ENCODE data around the gene CHTOP.
A peak's percentile ranks its signal among the peaks of the same experiment; 100 is the strongest.

The CHTOP gene

DNA sequence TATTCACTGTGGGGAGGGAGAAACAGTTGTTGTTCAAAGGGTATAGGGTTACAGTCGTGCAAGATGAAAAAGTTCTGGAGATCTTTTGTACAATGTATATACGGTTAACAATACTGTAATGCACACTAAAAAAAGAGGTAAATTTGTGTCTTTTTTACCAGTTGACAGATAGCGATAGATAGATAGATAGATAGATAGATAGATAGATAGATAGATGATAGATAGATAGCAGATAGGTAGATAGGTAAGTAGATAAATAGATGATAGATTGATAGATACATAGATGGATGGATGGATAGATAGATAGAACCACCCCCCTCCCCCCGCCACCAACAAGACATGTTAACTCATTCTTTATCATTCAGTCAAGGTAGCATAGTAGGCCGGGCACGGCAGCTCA, 31.1 kb upstream of the CHTOP start:
- WGBS, result 92% methylated on average over 5 of the region's 6 CpGs
- H3K36me3 ChIP-seq (ENCODE audit: insufficient read depth, low read length), result no peaks in the 10 kb centered on the region
- H3K27ac ChIP-seq (ENCODE audit: low read depth, low read length), result no peak overlapping the region
- no peak overlapping the region for H3K4me3 ChIP-seq (ENCODE audit: low read length)
- H3K9me3 ChIP-seq (ENCODE audit: insufficient read depth, low read depth, low read length), result no peaks in the 10 kb centered on the region
- H3K27me3 ChIP-seq (ENCODE audit: insufficient read depth, low read length), result no peaks in the 10 kb centered on the region
- H3K4me1 ChIP-seq (ENCODE audit: insufficient read depth, low read length), result peaks cover 9% of the 10 kb centered on the region
- no peak overlapping the region for H3K9ac ChIP-seq (ENCODE audit: low read depth, low read length)

DNA sequence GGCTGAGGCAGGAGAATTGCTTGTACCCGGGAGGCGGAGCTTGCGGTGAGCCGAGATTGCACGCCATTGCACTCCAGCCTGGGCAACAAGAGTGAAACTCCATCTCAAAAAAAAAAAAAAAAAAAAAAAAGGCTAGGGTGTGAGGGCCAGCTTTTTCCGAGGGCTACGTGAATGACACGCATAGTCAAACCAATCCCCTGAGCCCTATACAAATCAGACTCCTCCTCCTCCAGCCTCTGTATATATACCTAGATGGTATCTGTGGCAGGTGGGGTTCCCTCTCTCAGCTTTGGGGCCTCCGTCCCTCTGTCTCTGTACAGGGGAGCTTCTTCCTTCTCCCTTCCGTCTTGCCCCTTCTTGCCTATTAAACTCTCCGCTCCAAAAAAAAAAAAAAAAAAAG, 27.7 kb upstream of the CHTOP start:
- Histone ChIP-seq H3K9ac (ENCODE audit: low read depth, low read length) (no peak overlapping the region), H3K27me3 (ENCODE audit: insufficient read depth, low read length) (no peaks in the 10 kb centered on the region), H3K36me3 (ENCODE audit: insufficient read depth, low read length) (no peaks in the 10 kb centered on the region), H3K9me3 (ENCODE audit: insufficient read depth, low read depth, low read length) (no peaks in the 10 kb centered on the region), H3K4me1 (ENCODE audit: insufficient read depth, low read length) (peaks cover 28% of the 10 kb centered on the region), H3K27ac (ENCODE audit: low read depth, low read length) (no peak overlapping the region), H3K4me3 (ENCODE audit: low read length) (no peak overlapping the region)
- WGBS, result 95% methylated on average over 8 of the region's 11 CpGs

DNA sequence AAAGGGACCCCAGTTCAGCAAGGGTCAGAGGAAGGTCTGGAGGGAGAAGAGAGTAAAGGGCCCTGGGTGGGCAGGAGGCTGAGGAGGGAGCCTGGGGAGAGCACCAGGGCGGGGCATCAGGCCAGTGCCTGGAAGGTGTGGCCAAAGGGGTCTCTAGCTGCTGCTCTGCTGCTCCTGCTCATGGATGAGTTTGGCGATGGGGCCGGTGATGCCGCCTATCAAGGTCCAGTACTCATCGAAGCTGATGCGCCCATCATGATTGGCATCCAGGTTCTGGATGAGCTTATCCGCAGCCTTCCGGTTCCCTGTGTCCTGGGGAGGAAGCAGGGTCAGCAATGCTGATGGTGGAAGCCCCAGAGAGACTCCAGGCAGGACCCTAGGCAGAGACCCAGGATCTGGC, 26.5 kb upstream of the CHTOP start:
- Histone ChIP-seq H3K9ac (ENCODE audit: low read depth, low read length) (no peak overlapping the region), H3K36me3 (ENCODE audit: insufficient read depth, low read length) (no peaks in the 10 kb centered on the region), H3K9me3 (ENCODE audit: insufficient read depth, low read depth, low read length) (no peaks in the 10 kb centered on the region), H3K4me1 (ENCODE audit: insufficient read depth, low read length) (peaks cover 39% of the 10 kb centered on the region), H3K27ac (ENCODE audit: low read depth, low read length) (no peak overlapping the region), H3K4me3 (ENCODE audit: low read length) (no peak overlapping the region), H3K27me3 (ENCODE audit: insufficient read depth, low read length) (no peaks in the 10 kb centered on the region)
- WGBS, result 96% methylated on average over 8 of the region's 8 CpGs

DNA sequence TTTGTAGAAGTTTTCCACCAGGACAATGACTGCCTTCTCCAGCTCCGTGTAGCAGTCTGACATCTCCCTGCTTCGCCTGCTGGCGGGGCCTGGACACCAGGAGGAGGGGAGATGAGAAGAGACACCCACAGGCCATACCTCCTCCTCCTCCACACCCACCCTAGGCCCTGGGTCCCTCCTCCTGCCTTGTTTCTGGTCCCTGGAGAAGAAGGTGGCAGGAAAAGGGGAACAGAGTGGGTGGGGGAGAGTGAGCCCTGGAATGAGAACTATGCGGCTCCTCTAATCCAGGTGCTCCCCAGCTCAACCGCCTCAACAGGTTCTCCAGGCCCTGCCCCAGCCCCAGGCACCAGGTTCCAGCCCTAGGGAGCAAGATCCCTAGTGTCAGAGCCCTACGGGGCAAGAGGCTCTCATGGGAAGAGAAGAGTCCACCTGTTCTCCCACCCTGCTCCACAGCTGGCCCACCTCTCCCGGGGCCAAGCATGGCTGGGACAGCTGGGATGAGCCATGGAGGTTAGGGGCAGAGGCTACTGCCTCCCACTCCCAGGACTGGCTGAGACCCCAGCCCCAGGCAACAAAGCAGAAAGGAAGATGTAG, 25.7 kb upstream of the CHTOP start:
- Histone ChIP-seq H3K9ac (ENCODE audit: low read depth, low read length) (peak overlapping the region; percentile 39; the same call in 1 of the 2 replicates), H3K9me3 (ENCODE audit: insufficient read depth, low read depth, low read length) (no peaks in the 10 kb centered on the region), H3K27ac (ENCODE audit: low read depth, low read length) (no peak overlapping the region)

DNA sequence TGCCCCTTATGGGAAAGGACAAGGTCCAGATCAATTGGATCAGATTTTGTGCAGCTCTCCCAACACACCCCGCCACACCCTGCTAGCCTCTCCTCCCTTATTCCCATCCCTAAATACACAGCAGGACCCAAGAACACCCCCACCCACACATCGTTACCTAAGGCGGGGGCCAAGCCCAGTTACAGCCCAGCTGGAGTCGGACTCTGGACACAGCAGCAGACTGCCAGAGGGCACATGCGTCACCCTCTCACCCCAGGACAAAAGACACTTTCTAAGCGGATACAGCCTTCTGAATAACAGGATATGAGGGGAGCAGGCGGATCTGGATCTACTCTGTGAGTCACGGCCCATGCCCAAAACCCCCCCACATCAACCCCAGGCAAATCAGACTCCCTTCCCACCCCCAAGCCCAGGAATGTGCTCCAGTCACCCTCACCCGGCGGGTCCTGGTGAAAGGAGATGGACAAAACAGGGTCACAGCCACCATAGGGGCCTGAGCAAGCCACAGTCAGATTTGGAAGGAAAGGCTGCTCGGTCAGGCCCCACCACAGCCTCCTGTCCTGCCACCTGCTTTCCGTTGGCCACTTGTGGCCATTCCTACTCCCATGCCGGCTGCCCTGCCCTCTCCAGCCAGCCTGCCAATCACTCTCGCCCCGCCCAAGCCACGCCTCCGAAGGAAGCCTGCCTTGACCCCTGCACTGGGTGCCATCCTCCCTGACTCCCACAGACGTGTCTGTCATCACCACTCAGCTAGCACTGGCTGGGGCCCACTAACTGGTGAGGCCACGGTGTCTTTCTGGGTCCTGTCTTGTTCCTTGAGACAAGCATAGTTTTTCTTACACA, 24.9 kb upstream of the CHTOP start:
- no peaks in the 10 kb centered on the region for H3K9me3 ChIP-seq (ENCODE audit: insufficient read depth, low read depth, low read length)
- H3K27ac ChIP-seq (ENCODE audit: low read depth, low read length), result peak overlapping the region; percentile 62
- no peaks in the 10 kb centered on the region for H3K36me3 ChIP-seq (ENCODE audit: insufficient read depth, low read length)
- H3K27me3 ChIP-seq (ENCODE audit: insufficient read depth, low read length), result no peaks in the 10 kb centered on the region
- peak overlapping the region; percentile 39; the same call in 1 of the 2 replicates for H3K9ac ChIP-seq (ENCODE audit: low read depth, low read length)
- H3K4me1 ChIP-seq (ENCODE audit: insufficient read depth, low read length), result peaks cover 43% of the 10 kb centered on the region
- H3K4me3 ChIP-seq (ENCODE audit: low read length), result peak overlapping the region; percentile 15
- 25% methylated on average over 19 of the region's 19 CpGs for WGBS

More for the DNA sequence above, 25.7 kb upstream of the CHTOP start:
- Histone ChIP-seq H3K36me3 (ENCODE audit: insufficient read depth, low read length) (no peaks in the 10 kb centered on the region), H3K27me3 (ENCODE audit: insufficient read depth, low read length) (no peaks in the 10 kb centered on the region), H3K4me3 (ENCODE audit: low read length) (peak overlapping the region; percentile 15; the same call in 1 of the 2 replicates), H3K4me1 (ENCODE audit: insufficient read depth, low read length) (peaks cover 43% of the 10 kb centered on the region)
- 90% methylated on average over 4 of the region's 7 CpGs for WGBS

DNA sequence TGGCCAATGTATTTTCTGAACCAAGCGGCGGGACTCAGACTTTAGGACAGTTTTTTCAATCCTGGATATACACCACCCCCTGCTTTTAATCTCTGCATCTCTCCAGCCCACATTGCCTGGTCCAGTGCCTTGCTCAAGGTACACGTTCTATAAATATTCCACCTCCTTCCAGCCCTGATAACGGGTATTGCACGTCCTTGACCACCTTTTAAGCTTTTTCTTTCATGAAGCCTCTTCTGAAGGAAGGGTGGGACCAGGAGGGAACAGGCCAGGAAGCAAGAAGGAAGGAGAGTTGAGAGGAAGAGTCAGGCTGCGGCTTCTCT, 24.3 kb upstream of the CHTOP start:
- Histone ChIP-seq H3K9ac (ENCODE audit: low read depth, low read length) (no peak overlapping the region), H3K27ac (ENCODE audit: low read depth, low read length) (no peak overlapping the region), H3K4me3 (ENCODE audit: low read length) (no peak overlapping the region), H3K4me1 (ENCODE audit: insufficient read depth, low read length) (peaks cover 43% of the 10 kb centered on the region), H3K9me3 (ENCODE audit: insufficient read depth, low read depth, low read length) (no peaks in the 10 kb centered on the region), H3K27me3 (ENCODE audit: insufficient read depth, low read length) (no peaks in the 10 kb centered on the region), H3K36me3 (ENCODE audit: insufficient read depth, low read length) (no peaks in the 10 kb centered on the region)
- 68% methylated on average over 6 of the region's 6 CpGs for WGBS

DNA sequence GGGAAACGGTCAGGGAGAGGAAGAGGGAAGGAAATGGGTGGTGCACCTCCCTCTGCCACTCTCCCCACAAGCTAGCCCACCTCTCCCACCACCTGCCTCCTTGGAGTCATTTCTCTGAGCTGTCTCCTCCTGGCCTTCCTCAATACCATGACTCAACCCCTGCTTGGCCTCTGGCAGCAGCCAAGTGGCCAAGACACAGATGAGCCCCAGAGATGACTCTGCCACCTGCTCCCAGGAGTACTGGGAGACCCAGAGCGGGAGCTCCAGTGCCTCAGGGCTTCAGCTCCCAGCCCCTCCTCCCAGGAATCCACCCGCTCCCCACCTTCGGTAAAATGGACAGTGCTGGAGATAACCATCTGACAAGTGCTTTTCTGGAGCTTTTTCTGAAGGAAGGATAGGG, 23.5 kb upstream of the CHTOP start:
- H3K4me3 ChIP-seq (ENCODE audit: low read length), result no peak overlapping the region
- WGBS, result 67% methylated on average over 3 of the region's 4 CpGs
- H3K27ac ChIP-seq (ENCODE audit: low read depth, low read length), result no peak overlapping the region
- H3K9ac ChIP-seq (ENCODE audit: low read depth, low read length), result no peak overlapping the region
- no peaks in the 10 kb centered on the region for H3K9me3 ChIP-seq (ENCODE audit: insufficient read depth, low read depth, low read length)
- H3K27me3 ChIP-seq (ENCODE audit: insufficient read depth, low read length), result no peaks in the 10 kb centered on the region
- no peaks in the 10 kb centered on the region for H3K36me3 ChIP-seq (ENCODE audit: insufficient read depth, low read length)
- H3K4me1 ChIP-seq (ENCODE audit: insufficient read depth, low read length), result peaks cover 43% of the 10 kb centered on the region

DNA sequence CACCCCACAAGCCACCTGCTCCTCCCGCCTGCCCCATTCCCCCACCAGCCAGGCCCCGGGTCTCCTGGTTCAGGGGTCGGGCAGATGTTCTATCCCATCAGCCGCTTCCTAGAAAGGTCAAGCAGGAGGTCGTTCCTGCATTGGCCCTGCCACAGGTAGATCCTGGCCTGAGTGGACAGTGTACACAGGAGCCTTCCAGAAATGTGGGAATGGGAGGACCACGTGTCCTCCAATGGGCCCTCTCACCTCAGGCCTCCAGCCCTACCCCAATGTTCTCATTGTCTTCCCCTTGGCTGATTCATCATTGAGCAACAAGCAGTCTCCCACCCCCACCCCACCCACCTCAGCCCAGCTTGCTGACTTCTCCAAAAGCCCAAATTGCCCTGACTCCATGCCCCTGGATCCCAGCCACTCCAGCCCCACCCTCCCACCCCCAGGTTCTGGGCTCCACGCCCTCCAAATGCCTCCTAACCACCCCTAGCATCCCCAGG, 23.0 kb upstream of the CHTOP start:
- Histone ChIP-seq H3K27me3 (ENCODE audit: insufficient read depth, low read length) (no peaks in the 10 kb centered on the region), H3K36me3 (ENCODE audit: insufficient read depth, low read length) (no peaks in the 10 kb centered on the region), H3K9me3 (ENCODE audit: insufficient read depth, low read depth, low read length) (no peaks in the 10 kb centered on the region), H3K4me1 (ENCODE audit: insufficient read depth, low read length) (peaks cover 43% of the 10 kb centered on the region), H3K9ac (ENCODE audit: low read depth, low read length) (no peak overlapping the region), H3K27ac (ENCODE audit: low read depth, low read length) (no peak overlapping the region), H3K4me3 (ENCODE audit: low read length) (no peak overlapping the region)
- WGBS, result 89% methylated on average over 7 of the region's 7 CpGs

DNA sequence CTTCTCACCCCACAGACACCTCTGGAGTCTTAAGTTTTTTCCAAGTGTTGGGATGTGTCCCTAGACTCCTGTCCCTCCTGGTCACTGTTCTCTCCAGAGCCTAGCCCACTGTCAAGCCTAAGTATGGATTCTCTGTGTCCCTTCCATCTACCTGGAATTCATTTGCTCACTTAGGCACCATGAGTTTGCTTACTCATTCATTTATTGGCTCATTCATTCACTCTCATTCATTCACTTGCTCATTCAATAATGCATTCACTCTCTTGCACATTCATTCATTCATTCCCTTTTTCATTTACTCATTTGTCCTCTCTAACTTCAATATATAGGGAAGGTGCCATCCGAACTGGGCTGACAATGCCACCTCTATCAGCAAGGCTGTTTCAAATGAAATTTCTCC, 22.5 kb upstream of the CHTOP start:
- Histone ChIP-seq H3K36me3 (ENCODE audit: insufficient read depth, low read length) (no peaks in the 10 kb centered on the region), H3K4me3 (ENCODE audit: low read length) (no peak overlapping the region; the same call in 1 of the 2 replicates), H3K27ac (ENCODE audit: low read depth, low read length) (no peak overlapping the region), H3K27me3 (ENCODE audit: insufficient read depth, low read length) (no peaks in the 10 kb centered on the region), H3K9ac (ENCODE audit: low read depth, low read length) (no peak overlapping the region), H3K4me1 (ENCODE audit: insufficient read depth, low read length) (peaks cover 43% of the 10 kb centered on the region), H3K9me3 (ENCODE audit: insufficient read depth, low read depth, low read length) (no peaks in the 10 kb centered on the region)
- 93% methylated on average over 1 of the region's 1 CpG for WGBS

DNA sequence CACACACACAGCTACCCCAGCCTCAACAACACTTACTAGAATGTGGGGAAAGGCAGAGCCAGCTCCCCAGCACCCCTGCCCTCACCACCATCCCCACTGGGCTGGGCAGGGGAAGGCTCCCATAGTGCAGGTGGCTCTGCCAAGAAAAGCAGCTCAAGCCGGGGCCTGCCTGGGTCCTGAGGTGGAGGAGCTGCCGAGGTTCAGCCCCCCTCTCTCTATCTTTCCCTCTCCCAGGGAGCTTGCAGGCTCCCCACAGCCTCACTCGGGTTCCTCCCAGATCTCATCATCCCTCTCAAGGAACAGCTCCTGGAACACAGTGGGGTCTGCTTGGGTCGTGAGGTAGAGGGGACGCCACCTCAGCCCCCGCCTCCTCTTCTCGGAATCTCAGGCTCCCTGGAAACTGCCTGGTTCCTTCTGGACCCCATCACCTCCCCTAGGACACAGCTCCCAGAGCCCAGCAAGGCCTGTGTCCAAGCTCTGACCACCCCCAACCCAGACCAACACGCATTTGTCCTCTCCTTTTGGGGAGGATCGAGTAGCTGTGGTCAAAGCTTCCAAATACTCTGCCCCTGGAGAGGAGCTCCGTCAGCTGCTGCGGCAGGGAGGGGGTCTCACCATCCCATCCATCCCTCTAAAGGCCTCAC, 21.6 kb upstream of the CHTOP start:
- peak overlapping the region; percentile 25 for H3K9ac ChIP-seq (ENCODE audit: low read depth, low read length)
- H3K27me3 ChIP-seq (ENCODE audit: insufficient read depth, low read length), result no peaks in the 10 kb centered on the region
- H3K9me3 ChIP-seq (ENCODE audit: insufficient read depth, low read depth, low read length), result no peaks in the 10 kb centered on the region
- H3K36me3 ChIP-seq (ENCODE audit: insufficient read depth, low read length), result no peaks in the 10 kb centered on the region
- H3K27ac ChIP-seq (ENCODE audit: low read depth, low read length), result no peak overlapping the region
- 67% methylated on average over 9 of the region's 11 CpGs for WGBS
- H3K4me1 ChIP-seq (ENCODE audit: insufficient read depth, low read length), result peaks cover 43% of the 10 kb centered on the region
- H3K4me3 ChIP-seq (ENCODE audit: low read length), result peak overlapping the region; percentile 45

DNA sequence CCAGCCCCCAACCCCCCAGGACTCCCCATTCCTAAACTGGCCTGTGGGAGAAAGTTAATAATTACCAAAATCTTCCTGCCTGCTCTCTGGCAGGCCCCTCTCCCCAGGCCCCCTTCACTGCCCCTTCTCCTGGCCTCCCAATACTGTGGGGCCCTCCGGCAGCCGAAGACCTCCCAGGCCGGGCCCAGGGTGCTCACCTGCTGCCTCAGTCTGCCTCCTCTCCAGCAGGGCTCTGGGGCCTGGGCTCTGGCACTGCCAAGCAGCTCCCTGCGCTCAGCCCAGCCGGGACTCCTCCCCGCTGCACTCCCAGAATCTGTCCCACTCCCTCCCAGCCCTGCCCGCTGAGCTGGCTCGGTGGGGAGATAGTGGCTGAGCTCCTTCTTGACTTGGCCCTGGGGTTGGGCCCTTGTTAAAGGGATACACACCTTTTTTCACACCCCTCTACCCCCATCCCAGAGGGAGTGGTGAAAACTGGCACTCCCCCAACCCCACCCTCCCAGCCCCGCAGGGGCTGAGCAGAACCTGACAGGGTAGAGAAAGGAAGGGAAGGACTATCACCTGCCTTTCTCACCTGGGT, 21.0 kb upstream of the CHTOP start, which contains the start of gene S100A16:
Gene S100A16, minus strand, starts transcription at position 383 of the 577 bp plus-strand sequence. CDS start 4,986 bp downstream, outside the sequence.
- H3K27ac ChIP-seq (ENCODE audit: low read depth, low read length), result no peak within 1 kb of the TSS
- no peaks in the 10 kb centered on the region for H3K9me3 ChIP-seq (ENCODE audit: insufficient read depth, low read depth, low read length)
- no peaks in the 10 kb centered on the region for H3K27me3 ChIP-seq (ENCODE audit: insufficient read depth, low read length)
- H3K36me3 ChIP-seq (ENCODE audit: insufficient read depth, low read length), result no peaks in the 10 kb centered on the region; the same call in 1 of the 2 replicates
- H3K9ac ChIP-seq (ENCODE audit: low read depth, low read length), result peak within 1 kb of the TSS; percentile 25
- 19% methylated on average over 8 of the region's 9 CpGs for WGBS
- H3K4me1 ChIP-seq (ENCODE audit: insufficient read depth, low read length), result peaks cover 38% of the 10 kb centered on the region
- H3K4me3 ChIP-seq (ENCODE audit: low read length), result peak within 1 kb of the TSS; percentile 45

Measured in HUES64 (cell line).